Hepatocyte (in vitro differentiated cells): ENCODE data around the gene USP17L28. TPM values are rescaled to one million over a fixed set of nuclear protein-coding genes. Genes with fewer than 3 reads are reported as not detected.
"Not testable (repeated sequence)": the region's sequence is repeated elsewhere in the genome, so short reads cannot be mapped to it uniquely, and the experiment has no call there.

Experiments used
- DNase-seq: peaks from one replicate; pipeline ENCODE4 v3.0.0-alpha.2; 2016; ENCODE audit warnings: low spot score
- H2AFZ ChIP-seq: fragments of 200-600 bp; sonication (generic); 2 replicates; pipeline ENCODE4 v1.6.0; 2016; ENCODE audit warnings: antibody characterized with exemption, mild to moderate bottlenecking
- H3K27ac ChIP-seq: fragments of 200-600 bp; sonication (generic); 2 replicates; pipeline ENCODE4 v1.5.1; 2016; ENCODE audit warnings: mild to moderate bottlenecking
- H3K27me3 ChIP-seq: fragments of 200-600 bp; sonication (generic); 2 replicates; pipeline ENCODE4 v1.6.1; 2016
- H3K36me3 ChIP-seq: fragments of 200-600 bp; sonication (generic); replicated peaks from 2 replicates; pipeline ENCODE4 v1.5.1; 2016; ENCODE audit warnings: low read depth; ENCODE audit not compliant: insufficient read depth
- H3K4me1 ChIP-seq: fragments of 200-600 bp; sonication (generic); 2 replicates; pipeline ENCODE4 v1.5.1; 2016; ENCODE audit warnings: mild to moderate bottlenecking, moderate library complexity; ENCODE audit not compliant: insufficient read depth
- H3K4me2 ChIP-seq: fragments of 200-600 bp; sonication (generic); 2 replicates; pipeline ENCODE4 v1.6.0; 2016
- H3K4me3 ChIP-seq: fragments of 200-600 bp; sonication (generic); 2 replicates; pipeline ENCODE4 v1.5.1; 2016; ENCODE audit warnings: mild to moderate bottlenecking
- H3K79me2 ChIP-seq: fragments of 200-600 bp; sonication (generic); 2 replicates; pipeline ENCODE4 v1.6.0; 2017; ENCODE audit warnings: mild to moderate bottlenecking
- H3K9me2 ChIP-seq: fragments of 200-600 bp; sonication (generic); replicated peaks from 2 replicates; pipeline ENCODE4 v1.6.0; 2017; ENCODE audit warnings: mild to moderate bottlenecking; ENCODE audit not compliant: insufficient read depth
- H3K9me3 ChIP-seq: fragments of 200-600 bp; sonication (generic); 2 replicates; pipeline ENCODE4 v1.5.1; 2016; ENCODE audit warnings: low read depth, mild to moderate bottlenecking
- H4K20me1 ChIP-seq: fragments of 200-600 bp; sonication (generic); 2 replicates; pipeline ENCODE4 v1.6.0; 2016; ENCODE audit warnings: mild to moderate bottlenecking; ENCODE audit not compliant: insufficient read depth, poor library complexity, severe bottlenecking
- WGBS: methylation state at CpG from one replicate; pipeline ENCODE4 v1.1.6; 2016; ENCODE audit warnings: low lambda C conversion rate; ENCODE audit errors: missing lambda C conversion rate; 5-methylcytosine and 5-hydroxymethylcytosine counted together
- polyA plus RNA-seq: library from polyadenylated mRNA; unstranded; fragments of >200 nt; fragmentation: Nextera tagmentation; extraction: Ambion mirVana; gene quantifications from 2 replicates; pipeline ENCODE4 v1.2.1, GENCODE V29; 2016
- total RNA-seq: library from RNA; depleted of rRNA; stranded (reverse); fragments of >200 nt; gene quantifications from 2 replicates; pipeline ENCODE4 v1.2.3, GENCODE V29; 2014

The USP17L28 gene, protein sequence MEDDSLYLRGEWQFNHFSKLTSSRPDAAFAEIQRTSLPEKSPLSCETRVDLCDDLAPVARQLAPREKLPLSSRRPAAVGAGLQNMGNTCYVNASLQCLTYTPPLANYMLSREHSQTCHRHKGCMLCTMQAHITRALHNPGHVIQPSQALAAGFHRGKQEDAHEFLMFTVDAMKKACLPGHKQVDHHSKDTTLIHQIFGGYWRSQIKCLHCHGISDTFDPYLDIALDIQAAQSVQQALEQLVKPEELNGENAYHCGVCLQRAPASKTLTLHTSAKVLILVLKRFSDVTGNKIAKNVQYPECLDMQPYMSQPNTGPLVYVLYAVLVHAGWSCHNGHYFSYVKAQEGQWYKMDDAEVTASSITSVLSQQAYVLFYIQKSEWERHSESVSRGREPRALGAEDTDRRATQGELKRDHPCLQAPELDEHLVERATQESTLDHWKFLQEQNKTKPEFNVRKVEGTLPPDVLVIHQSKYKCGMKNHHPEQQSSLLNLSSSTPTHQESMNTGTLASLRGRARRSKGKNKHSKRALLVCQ
- total RNA-seq = not detected in 2 replicates
- polyA plus RNA-seq = not detected in 2 replicates

DNA sequence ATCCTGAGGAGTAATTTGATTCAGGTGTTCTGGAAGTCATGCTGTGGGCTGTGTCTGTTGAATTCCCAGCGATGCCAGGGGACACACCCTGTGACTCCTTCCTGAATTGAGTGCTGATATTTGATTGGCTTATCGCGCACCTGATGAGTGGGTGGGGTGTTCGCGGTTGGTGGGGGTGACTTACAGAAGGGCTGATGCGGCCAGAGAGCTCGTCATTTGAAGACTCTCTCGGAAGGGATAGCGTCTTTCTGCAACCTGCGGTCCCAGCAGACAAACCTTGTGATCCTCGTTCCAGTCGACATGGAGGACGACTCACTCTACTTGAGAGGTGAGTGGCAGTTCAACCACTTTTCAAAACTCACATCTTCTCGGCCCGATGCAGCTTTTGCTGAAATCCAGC lies at the start of gene USP17L28:
USP17L28 (plus strand) TSS at position 301 of the 400 bp plus-strand sequence; CDS start at position 301, 0 bp downstream.
- not testable (repeated sequence) for H4K20me1 ChIP-seq, DNase-seq, H3K4me1 ChIP-seq, H3K36me3 ChIP-seq, H3K4me3 ChIP-seq, H3K9me2 ChIP-seq, H3K79me2 ChIP-seq, H3K4me2 ChIP-seq, H3K27ac ChIP-seq, H2AFZ ChIP-seq, H3K9me3 ChIP-seq, H3K27me3 ChIP-seq
- no CpG with 5 or more reads among the region's 15 CpGs for WGBS

DNA sequence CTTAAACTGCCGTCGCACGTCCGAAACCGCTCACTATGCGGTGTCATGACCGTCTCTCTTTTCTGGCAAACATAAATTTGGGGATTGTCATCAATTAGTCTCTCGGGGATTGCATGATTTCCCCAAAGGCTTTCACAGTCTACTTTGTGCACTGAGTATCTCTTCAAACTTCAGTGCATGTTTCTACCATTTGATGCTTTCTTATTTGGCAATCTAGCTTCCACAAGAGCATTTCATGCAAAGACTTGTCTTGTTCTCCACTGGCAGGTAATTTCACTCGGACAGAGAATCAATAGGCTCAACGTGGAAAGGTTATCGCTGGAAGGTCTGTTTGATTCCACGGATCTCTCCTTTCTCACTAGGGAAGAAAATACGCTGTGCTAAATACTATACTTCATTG lies 24.5 kb upstream of the USP17L28 start:
- H3K36me3 ChIP-seq, H2AFZ ChIP-seq, H3K9me3 ChIP-seq, H3K4me1 ChIP-seq, H3K79me2 ChIP-seq, H3K9me2 ChIP-seq, DNase-seq, H3K27ac ChIP-seq, H4K20me1 ChIP-seq, H3K4me3 ChIP-seq, H3K27me3 ChIP-seq, H3K4me2 ChIP-seq: not testable (repeated sequence)
- 78% methylated on average over 4 of the region's 13 CpGs for WGBS

DNA sequence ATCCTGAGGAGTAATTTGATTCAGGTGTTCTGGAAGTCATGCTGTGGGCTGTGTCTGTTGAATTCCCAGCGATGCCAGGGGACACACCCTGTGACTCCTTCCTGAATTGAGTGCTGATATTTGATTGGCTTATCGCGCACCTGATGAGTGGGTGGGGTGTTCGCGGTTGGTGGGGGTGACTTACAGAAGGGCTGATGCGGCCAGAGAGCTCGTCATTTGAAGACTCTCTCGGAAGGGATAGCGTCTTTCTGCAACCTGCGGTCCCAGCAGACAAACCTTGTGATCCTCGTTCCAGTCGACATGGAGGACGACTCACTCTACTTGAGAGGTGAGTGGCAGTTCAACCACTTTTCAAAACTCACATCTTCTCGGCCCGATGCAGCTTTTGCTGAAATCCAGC lies 23.8 kb upstream of the USP17L28 start, which contains the start of gene USP17L24:
USP17L24 (plus strand) TSS at position 301 of the 400 bp plus-strand sequence; CDS start at position 301, 0 bp downstream.
- not testable (repeated sequence) for DNase-seq, H3K9me3 ChIP-seq, H3K4me3 ChIP-seq, H3K79me2 ChIP-seq, H3K4me1 ChIP-seq, H3K36me3 ChIP-seq, H4K20me1 ChIP-seq, H3K27ac ChIP-seq, H3K4me2 ChIP-seq, H3K9me2 ChIP-seq, H3K27me3 ChIP-seq, H2AFZ ChIP-seq
- no CpG with 5 or more reads among the region's 15 CpGs for WGBS

DNA sequence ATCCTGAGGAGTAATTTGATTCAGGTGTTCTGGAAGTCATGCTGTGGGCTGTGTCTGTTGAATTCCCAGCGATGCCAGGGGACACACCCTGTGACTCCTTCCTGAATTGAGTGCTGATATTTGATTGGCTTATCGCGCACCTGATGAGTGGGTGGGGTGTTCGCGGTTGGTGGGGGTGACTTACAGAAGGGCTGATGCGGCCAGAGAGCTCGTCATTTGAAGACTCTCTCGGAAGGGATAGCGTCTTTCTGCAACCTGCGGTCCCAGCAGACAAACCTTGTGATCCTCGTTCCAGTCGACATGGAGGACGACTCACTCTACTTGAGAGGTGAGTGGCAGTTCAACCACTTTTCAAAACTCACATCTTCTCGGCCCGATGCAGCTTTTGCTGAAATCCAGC lies 19.1 kb upstream of the USP17L28 start, which contains the start of gene USP17L25:
USP17L25 (plus strand) TSS at position 301 of the 400 bp plus-strand sequence; CDS start at position 301, 0 bp downstream.
- not testable (repeated sequence) for H3K9me3 ChIP-seq, H2AFZ ChIP-seq
- no CpG with 5 or more reads among the region's 15 CpGs for WGBS

DNA sequence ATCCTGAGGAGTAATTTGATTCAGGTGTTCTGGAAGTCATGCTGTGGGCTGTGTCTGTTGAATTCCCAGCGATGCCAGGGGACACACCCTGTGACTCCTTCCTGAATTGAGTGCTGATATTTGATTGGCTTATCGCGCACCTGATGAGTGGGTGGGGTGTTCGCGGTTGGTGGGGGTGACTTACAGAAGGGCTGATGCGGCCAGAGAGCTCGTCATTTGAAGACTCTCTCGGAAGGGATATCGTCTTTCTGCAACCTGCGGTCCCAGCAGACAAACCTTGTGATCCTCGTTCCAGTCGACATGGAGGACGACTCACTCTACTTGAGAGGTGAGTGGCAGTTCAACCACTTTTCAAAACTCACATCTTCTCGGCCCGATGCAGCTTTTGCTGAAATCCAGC lies 14.3 kb upstream of the USP17L28 start, which contains the start of gene USP17L26:
USP17L26 (plus strand) TSS at position 301 of the 400 bp plus-strand sequence; CDS start at position 301, 0 bp downstream.
- not testable (repeated sequence) for H3K9me2 ChIP-seq, H3K4me2 ChIP-seq, H3K27me3 ChIP-seq, H2AFZ ChIP-seq, H3K9me3 ChIP-seq, H3K36me3 ChIP-seq, H4K20me1 ChIP-seq, H3K4me3 ChIP-seq, H3K27ac ChIP-seq, H3K79me2 ChIP-seq, DNase-seq, H3K4me1 ChIP-seq
- no CpG with 5 or more reads among the region's 15 CpGs for WGBS

More for the DNA sequence above, 19.1 kb upstream of the USP17L28 start, which contains the start of gene USP17L25:
- not testable (repeated sequence) for H3K4me1 ChIP-seq, H3K4me3 ChIP-seq, H3K36me3 ChIP-seq, H3K9me2 ChIP-seq, DNase-seq, H4K20me1 ChIP-seq, H3K79me2 ChIP-seq, H3K4me2 ChIP-seq, H3K27ac ChIP-seq, H3K27me3 ChIP-seq

DNA sequence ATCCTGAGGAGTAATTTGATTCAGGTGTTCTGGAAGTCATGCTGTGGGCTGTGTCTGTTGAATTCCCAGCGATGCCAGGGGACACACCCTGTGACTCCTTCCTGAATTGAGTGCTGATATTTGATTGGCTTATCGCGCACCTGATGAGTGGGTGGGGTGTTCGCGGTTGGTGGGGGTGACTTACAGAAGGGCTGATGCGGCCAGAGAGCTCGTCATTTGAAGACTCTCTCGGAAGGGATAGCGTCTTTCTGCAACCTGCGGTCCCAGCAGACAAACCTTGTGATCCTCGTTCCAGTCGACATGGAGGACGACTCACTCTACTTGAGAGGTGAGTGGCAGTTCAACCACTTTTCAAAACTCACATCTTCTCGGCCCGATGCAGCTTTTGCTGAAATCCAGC lies 9.6 kb upstream of the USP17L28 start, which contains the start of gene USP17L5:
USP17L5 (plus strand) TSS at position 301 of the 400 bp plus-strand sequence; CDS start at position 301, 0 bp downstream.
- H3K4me1 ChIP-seq, H3K4me3 ChIP-seq, H3K27ac ChIP-seq, H3K9me2 ChIP-seq, H3K4me2 ChIP-seq, H2AFZ ChIP-seq, H3K79me2 ChIP-seq, H3K9me3 ChIP-seq, H4K20me1 ChIP-seq, H3K27me3 ChIP-seq, DNase-seq, H3K36me3 ChIP-seq: not testable (repeated sequence)
- whole genome bisulfite sequencing = no CpG with 5 or more reads among the region's 15 CpGs

DNA sequence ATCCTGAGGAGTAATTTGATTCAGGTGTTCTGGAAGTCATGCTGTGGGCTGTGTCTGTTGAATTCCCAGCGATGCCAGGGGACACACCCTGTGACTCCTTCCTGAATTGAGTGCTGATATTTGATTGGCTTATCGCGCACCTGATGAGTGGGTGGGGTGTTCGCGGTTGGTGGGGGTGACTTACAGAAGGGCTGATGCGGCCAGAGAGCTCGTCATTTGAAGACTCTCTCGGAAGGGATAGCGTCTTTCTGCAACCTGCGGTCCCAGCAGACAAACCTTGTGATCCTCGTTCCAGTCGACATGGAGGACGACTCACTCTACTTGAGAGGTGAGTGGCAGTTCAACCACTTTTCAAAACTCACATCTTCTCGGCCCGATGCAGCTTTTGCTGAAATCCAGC lies 4.8 kb upstream of the USP17L28 start, which contains the start of gene USP17L27:
USP17L27 (plus strand) TSS at position 301 of the 400 bp plus-strand sequence; CDS start at position 301, 0 bp downstream.
- not testable (repeated sequence) for H2AFZ ChIP-seq, H3K4me2 ChIP-seq, H4K20me1 ChIP-seq, H3K27ac ChIP-seq, H3K79me2 ChIP-seq, H3K4me1 ChIP-seq, DNase-seq, H3K9me3 ChIP-seq, H3K27me3 ChIP-seq, H3K36me3 ChIP-seq, H3K9me2 ChIP-seq, H3K4me3 ChIP-seq
- no CpG with 5 or more reads among the region's 15 CpGs for WGBS

DNA sequence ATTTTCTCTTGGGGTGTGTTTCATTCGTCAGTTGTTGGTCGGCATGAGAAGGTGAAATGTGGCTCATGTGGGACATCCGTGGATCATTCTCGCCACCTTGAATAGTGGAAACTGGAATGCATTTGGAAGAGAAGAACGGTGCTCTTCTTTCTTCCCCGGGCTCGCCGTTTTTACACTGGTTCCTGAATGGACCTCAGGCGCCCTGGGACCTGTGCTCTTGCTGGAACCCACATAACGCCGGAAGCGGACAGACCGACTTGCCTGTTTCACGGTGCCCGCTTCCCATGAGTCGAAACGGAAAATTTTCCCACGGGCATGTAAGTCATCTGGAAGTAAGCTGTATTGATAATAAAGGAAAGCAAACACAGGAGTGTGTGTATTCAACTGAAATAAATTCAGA lies 2.2 kb downstream of the USP17L28 start:
- H3K4me2 ChIP-seq, DNase-seq, H3K4me3 ChIP-seq, H3K36me3 ChIP-seq, H4K20me1 ChIP-seq, H3K27ac ChIP-seq, H3K9me2 ChIP-seq, H3K79me2 ChIP-seq, H3K27me3 ChIP-seq, H3K4me1 ChIP-seq, H2AFZ ChIP-seq, H3K9me3 ChIP-seq: not testable (repeated sequence)
- no CpG with 5 or more reads among the region's 18 CpGs for WGBS
